A673 (cell line): ENCODE results near the gene EXOC4. TPM values are rescaled to one million over a fixed set of nuclear protein-coding genes. Genes with fewer than 3 reads are reported as not detected.

Experiments used
- BruUV-seq: library from RNA; stranded (reverse); fragments of 400-500 nt; replicated peaks from 2 replicates; lab custom pipeline; 2021; lab: Mats Ljungman, UMichigan
- CTCF ChIA-PET: fragments of 300-600 bp; sonication (Branson Sonifier 250); formaldehyde crosslinking; loops from one replicate; lab custom pipeline; 2022; ENCODE audit warnings: antibody characterized with exemption; lab: Charles Lee
- POLR2A ChIA-PET: fragments of 300-600 bp; sonication (Branson Sonifier 250); formaldehyde crosslinking; loops from one replicate; lab custom pipeline; 2022; ENCODE audit warnings: antibody characterized with exemption; ENCODE audit not compliant: low non-redundant PET; lab: Charles Lee
- DNase-seq: peaks from one replicate; pipeline ENCODE4 v3.0.0-alpha.2; 2015; ENCODE audit warnings: low spot score
- H3K27ac ChIP-seq: fragments of 200-600 bp; sonication (generic); 2 replicates; pipeline ENCODE4 v1.5.1; 2016; ENCODE audit warnings: mixed run types, low read depth, mild to moderate bottlenecking, mixed read lengths, antibody characterized with exemption, low read length; ENCODE audit not compliant: poor library complexity, severe bottlenecking
- H3K27me3 ChIP-seq: fragments of 200-600 bp; sonication (generic); replicated peaks from 2 replicates; pipeline ENCODE4 v1.6.1; 2017; ENCODE audit warnings: mixed run types, low read depth, mild to moderate bottlenecking, mixed read lengths, antibody characterized with exemption, low read length; ENCODE audit not compliant: insufficient read depth, poor library complexity
- H3K36me3 ChIP-seq: fragments of 200-600 bp; sonication (generic); 2 replicates; pipeline ENCODE4 v1.6.1; 2016; ENCODE audit warnings: mixed run types, mild to moderate bottlenecking, mixed read lengths, antibody characterized with exemption, low read length; ENCODE audit not compliant: insufficient read depth, poor library complexity, severe bottlenecking
- H3K4me1 ChIP-seq: fragments of 200-600 bp; sonication (generic); 2 replicates; pipeline ENCODE4 v1.6.1; 2017; ENCODE audit warnings: mixed run types, mild to moderate bottlenecking, mixed read lengths, antibody characterized with exemption, low read length; ENCODE audit not compliant: insufficient read depth, poor library complexity, severe bottlenecking
- H3K4me3 ChIP-seq: fragments of 200-600 bp; sonication (generic); 2 replicates; pipeline ENCODE4 v1.5.1; 2016; ENCODE audit warnings: low read depth, mixed run types, mild to moderate bottlenecking, mixed read lengths, low read length; ENCODE audit not compliant: poor library complexity, severe bottlenecking
- H3K9me3 ChIP-seq: fragments of 200-600 bp; sonication (generic); 2 replicates; pipeline ENCODE4 v1.6.1; 2016; ENCODE audit warnings: mixed run types, low read depth, mild to moderate bottlenecking, mixed read lengths, antibody characterized with exemption, low read length; ENCODE audit not compliant: poor library complexity, severe bottlenecking
- CTCF ChIP-seq: fragments of 300-800, 200-600 bp; sonication (generic); conservative IDR thresholded peaks from 2 replicates; pipeline ENCODE4 v1.5.1; 2017; ENCODE audit warnings: low read depth, mild to moderate bottlenecking, antibody characterized with exemption, low read length, moderate library complexity, mixed read lengths
- EZH2 ChIP-seq: fragments of 200-600 bp; sonication (generic); IDR thresholded peaks from 2 replicates; pipeline ENCODE4 v1.6.1; 2017; ENCODE audit warnings: borderline replicate concordance, low read depth, mild to moderate bottlenecking, mixed read lengths, antibody characterized with exemption, low read length; ENCODE audit not compliant: poor library complexity, severe bottlenecking
- intact Hi-C: fragments of 100-400 bp; cut with micrococcal nuclease; formaldehyde crosslinking; loops from one replicate; pipeline ENCODE4 v1.10.0; 2022; ENCODE audit not compliant: unreplicated experiment
- total RNA-seq: library from RNA; stranded (reverse); gene quantifications from 2 replicates; pipeline ENCODE4 v1.2.3, GENCODE V29; 2021

The EXOC4 gene
- total RNA-seq, 1 experiment from 2014 or later: 66.1 TPM

DNA sequence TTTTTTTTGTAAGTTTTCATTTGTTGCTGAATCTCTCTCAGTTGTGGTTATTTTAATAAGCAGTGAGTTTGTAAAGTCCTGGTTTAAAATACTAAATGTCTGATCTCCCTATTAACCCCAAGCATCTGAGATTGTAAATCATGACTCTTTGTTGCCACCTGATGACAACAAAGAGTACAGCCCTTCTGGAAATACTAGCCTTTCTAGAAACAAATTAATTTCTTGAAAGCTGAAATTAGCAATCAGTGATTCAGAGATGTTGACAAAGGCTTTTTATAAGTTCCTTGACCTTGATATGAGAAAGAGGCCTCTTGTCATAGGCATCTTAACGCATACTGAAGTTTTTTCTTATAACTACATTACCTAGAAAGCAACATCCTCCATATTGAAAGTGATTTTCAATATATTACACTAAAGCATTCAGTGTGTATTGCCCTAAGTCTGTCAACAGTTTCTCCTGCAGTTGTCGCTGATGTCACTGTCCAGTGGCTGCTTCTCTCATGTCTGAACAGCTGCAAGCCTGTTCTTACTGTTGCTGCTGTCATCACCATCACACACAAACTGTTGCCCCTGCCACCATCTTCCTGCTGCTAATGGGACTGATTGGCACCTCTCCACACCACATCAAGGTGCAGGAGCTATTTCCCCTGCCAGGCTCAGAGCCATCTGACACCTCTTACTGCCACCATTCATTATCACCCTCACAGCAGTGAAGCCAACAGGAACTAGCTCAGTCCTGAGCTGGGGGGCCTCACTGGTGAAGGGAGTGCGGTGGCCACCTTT is 779.1 kb downstream of the EXOC4 start:
- intact Hi-C loops: no loop called here
- Histone ChIP-seq H3K4me3 (no peak overlapping the region), H3K9me3 (no peaks in the 10 kb centered on the region), H3K27ac (no peak overlapping the region), H3K27me3 (no peaks in the 10 kb centered on the region), H3K36me3 (no peaks in the 10 kb centered on the region), H3K4me1 (no peaks in the 10 kb centered on the region)
- BruUV-seq: no TSS peak
- POLR2A ChIA-PET: no interaction called here
- DNase-seq: no peak
- TF ChIP-seq EZH2 (no peak), CTCF (no peak; the same call in 1 of the 2 replicates)
- CTCF ChIA-PET: no interaction called here

DNA sequence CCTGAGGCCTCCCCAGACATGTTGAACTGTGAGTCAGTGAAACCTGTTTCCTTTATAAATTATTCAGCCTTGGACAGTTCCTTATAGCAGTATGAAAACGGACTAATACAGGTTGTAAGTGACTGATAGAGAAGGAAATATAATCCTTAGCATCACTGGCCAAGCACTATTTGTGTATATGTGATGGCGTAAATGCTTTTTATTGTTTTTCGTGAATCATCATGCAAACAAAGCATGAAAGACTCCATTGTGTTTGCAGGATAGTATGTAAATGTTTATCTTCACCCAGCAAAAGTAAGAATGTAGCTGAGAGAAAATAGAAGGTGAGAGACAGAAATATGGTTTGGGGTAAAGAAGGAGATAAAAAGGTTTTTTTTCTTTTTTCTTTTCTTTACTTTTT is 781.8 kb downstream of the EXOC4 start:
- CTCF ChIA-PET: no interaction called here

GRCh38 chr7:134037991-134038390 is 785.1 kb downstream of the EXOC4 start:
- intact Hi-C loops: no loop called here
- no TSS peak for BruUV-seq
- ChIA-PET POLR2A (no interaction called here), CTCF (no interaction called here)
- no peak overlapping the region for H3K27ac ChIP-seq
- no peak overlapping the region for H3K4me3 ChIP-seq
- DNase-seq: no peak
- no peaks in the 10 kb centered on the region for H3K4me1 ChIP-seq
- H3K9me3 ChIP-seq: no peaks in the 10 kb centered on the region
- H3K36me3 ChIP-seq: no peaks in the 10 kb centered on the region
- H3K27me3 ChIP-seq: no peaks in the 10 kb centered on the region
- TF ChIP-seq CTCF (no peak), EZH2 (no peak)

More for the DNA sequence above, 781.8 kb downstream of the EXOC4 start:
- H3K27ac ChIP-seq: no peak overlapping the region
- no peak overlapping the region for H3K4me3 ChIP-seq
- POLR2A ChIA-PET: no interaction called here
- no TSS peak for BruUV-seq
- no peaks in the 10 kb centered on the region for H3K9me3 ChIP-seq
- no peaks in the 10 kb centered on the region for H3K27me3 ChIP-seq
- TF ChIP-seq EZH2 (no peak), CTCF (no peak)
- H3K4me1 ChIP-seq: no peaks in the 10 kb centered on the region
- intact Hi-C loops: no loop called here
- no peaks in the 10 kb centered on the region for H3K36me3 ChIP-seq
- DNase-seq: no peak
